Fibroblast of pulmonary artery (primary cell): Measurements from ENCODE around the gene CDSN.
"Not testable (repeated sequence)": the region's sequence is repeated elsewhere in the genome, so short reads cannot be mapped to it uniquely, and the experiment has no call there.

ENCODE experiments used
- DNase-seq: peaks from one replicate; pipeline ENCODE4 v3.0.0-alpha.2; 2010; ENCODE audit warnings: low read depth
- H3K4me3 ChIP-seq: replicated peaks from 2 replicates; pipeline ENCODE4 v1.5.1; 2011; ENCODE audit warnings: low read depth, mild to moderate bottlenecking, control low read depth, low read length, moderate library complexity
- TF ChIP-seq, protein P1 (sequence below): IDR thresholded peaks from 2 replicates; pipeline ENCODE4 v1.5.1; 2011; ENCODE audit warnings: mild to moderate bottlenecking, control low read depth, low read length, inconsistent platforms; ENCODE audit errors: missing control alignments

Gene CDSN, protein sequence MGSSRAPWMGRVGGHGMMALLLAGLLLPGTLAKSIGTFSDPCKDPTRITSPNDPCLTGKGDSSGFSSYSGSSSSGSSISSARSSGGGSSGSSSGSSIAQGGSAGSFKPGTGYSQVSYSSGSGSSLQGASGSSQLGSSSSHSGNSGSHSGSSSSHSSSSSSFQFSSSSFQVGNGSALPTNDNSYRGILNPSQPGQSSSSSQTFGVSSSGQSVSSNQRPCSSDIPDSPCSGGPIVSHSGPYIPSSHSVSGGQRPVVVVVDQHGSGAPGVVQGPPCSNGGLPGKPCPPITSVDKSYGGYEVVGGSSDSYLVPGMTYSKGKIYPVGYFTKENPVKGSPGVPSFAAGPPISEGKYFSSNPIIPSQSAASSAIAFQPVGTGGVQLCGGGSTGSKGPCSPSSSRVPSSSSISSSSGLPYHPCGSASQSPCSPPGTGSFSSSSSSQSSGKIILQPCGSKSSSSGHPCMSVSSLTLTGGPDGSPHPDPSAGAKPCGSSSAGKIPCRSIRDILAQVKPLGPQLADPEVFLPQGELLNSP

DNA sequence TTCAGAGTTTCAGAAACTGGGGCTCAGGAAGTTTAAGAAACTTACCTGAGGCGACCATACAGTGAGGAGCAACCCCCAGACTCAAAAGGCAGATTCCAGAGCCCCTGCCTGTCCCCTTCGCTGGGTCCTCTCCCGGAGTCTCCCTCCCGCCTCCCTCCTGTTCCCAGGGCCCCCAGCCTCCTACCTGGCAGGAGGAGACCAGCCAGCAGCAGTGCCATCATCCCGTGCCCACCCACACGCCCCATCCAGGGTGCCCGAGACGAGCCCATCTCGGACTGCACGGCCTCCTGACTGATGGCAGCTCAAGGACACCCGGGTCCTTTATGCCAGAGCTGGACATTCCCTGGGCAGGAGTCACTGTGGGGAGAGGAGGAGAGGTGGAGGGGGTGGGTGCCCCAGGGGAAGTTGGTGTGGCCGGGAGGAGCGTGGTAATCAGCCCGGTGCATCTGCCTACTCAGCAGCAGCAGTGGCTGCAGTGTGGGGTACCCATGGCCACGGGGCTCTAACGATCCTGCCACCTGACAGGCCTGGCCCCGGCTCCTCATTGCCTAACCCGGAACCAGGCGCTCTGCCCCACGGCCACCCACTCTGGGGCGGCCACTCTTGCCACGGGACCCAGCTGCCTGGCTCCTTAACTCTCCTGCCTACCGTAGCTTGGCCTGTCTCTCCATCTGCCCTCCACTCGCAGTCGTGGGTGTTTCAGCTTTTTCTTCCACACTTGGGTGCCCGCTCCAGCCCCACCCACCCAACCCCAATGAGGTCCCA, at the start of gene CDSN:
Gene CDSN (minus strand): TSS at position 296 of the 765 bp plus-strand sequence. CDS start 27 bp downstream, at position 269.
- DNase-seq, result no peak
- TF ChIP-seq, protein P1, sequence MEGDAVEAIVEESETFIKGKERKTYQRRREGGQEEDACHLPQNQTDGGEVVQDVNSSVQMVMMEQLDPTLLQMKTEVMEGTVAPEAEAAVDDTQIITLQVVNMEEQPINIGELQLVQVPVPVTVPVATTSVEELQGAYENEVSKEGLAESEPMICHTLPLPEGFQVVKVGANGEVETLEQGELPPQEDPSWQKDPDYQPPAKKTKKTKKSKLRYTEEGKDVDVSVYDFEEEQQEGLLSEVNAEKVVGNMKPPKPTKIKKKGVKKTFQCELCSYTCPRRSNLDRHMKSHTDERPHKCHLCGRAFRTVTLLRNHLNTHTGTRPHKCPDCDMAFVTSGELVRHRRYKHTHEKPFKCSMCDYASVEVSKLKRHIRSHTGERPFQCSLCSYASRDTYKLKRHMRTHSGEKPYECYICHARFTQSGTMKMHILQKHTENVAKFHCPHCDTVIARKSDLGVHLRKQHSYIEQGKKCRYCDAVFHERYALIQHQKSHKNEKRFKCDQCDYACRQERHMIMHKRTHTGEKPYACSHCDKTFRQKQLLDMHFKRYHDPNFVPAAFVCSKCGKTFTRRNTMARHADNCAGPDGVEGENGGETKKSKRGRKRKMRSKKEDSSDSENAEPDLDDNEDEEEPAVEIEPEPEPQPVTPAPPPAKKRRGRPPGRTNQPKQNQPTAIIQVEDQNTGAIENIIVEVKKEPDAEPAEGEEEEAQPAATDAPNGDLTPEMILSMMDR, result no peak
- H3K4me3 ChIP-seq, result no peak within 1 kb of the TSS

DNA sequence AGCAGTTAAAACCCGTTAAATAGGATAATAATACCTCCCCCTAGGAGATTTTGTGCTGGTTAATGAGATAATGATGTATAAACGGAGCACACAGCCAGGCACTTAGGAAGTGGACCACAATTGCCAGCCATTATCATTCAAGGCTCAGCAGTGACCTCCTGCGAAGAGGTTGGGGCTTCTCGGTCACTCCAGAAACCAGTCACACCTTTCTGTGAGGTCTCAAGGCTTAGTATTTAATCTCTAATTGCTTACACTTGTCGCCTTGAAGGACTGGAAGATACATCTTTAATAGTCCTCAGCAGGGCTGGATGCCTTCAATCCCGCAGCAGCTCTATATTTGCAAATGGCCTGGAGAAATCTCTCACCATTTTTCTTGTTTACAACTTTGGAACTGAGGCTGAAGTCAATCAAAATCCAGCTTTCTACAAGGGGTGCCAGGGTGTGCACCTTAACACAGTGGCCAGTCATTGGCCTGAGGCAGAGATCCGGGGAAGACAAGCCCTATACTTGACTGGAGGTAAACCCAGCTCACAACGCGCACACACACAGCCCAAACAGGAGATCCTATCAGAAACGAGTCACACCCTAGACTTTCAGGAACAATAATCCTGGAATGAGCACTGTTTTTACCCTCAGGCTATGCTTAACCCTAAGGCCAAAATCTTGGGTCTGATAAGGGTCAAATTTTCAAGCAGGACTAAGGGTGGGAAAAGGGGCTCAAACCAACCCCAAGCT, 49.0 kb upstream of the CDSN start:
- H3K4me3 ChIP-seq, result no peak overlapping the region
- TF ChIP-seq, protein P1, result no peak

DNA sequence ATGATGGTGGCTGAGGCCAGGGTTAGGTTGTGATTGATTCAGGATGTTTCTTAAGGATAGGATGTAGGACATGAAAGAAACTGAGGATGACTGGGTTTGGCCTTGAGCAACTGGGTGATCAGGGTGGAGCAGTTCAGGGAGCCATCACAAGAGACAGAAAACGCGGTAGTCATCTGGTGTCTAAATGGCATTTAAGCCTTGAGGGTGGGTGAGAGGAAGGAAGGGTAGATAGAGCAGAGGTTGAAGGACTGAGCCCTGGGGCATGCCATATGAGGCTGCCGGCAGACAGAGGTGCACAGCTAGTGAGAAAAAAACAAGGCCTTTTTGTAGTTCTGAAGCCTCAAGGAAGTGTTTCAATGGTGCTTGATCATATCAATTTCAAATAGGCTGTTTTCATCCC, 48.4 kb upstream of the CDSN start:
- TF ChIP-seq, protein P1, result no peak

More for the DNA sequence above, 49.0 kb upstream of the CDSN start:
- DNase-seq, result no peak

DNA sequence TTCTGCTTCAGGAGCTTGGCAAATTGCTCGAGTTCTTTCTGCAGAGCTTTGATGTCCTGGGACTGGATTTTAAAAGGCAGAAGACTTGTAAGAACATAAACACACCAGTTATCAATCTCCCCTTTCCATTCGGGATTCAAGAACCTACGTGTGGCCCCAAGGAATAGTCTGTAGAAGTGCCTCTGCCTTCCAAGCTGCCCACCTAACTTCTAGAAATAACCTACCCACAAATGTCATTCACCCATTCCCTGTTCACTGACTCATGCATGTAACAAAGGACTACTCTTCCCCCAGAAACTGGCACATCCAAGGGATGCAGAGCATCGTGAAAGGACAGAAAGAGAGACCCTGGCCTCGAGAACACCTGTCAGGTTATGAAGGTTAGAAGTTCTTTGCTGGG, 45.7 kb upstream of the CDSN start:
- no peak overlapping the region for H3K4me3 ChIP-seq
- TF ChIP-seq, protein P1, result no peak
- DNase-seq, result no peak

More for the DNA sequence above, 48.4 kb upstream of the CDSN start:
- no peak overlapping the region for H3K4me3 ChIP-seq
- DNase-seq, result no peak

DNA sequence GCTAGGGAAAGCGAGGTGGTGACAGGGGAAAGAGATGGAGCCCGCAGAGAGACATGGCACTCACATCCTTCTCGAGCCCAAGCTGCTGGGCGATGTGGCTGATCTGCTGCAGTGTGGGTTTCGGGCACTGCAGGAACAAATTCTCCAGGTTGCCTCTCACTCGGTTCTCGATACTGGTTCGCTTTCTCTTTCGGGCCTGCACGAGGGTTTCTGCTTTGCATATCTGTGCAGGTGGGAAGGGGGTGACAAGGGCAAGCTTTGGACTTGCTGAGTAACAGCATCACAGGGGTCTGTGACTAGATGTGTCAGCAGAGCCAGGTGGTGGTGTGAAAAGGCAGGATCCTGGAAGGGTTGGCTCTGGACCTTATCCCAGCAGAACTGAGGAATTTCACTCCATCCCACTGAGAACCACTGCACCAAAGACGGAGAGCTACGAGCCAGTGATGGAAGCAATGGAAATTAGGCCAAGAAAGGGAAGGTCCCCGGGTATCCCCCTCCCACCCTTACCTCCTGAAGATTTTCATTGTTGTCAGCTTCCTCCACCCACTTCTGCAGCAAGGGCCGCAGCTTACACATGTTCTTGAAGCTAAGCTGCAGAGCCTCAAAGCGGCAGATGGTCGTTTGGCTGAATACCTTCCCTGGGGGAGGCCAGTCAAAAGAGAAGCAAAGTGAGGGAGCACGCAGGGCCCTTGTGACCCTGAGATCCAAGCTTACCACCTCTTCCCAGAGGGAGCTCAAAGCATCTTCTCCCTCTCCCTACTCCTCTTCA, 45.0 kb upstream of the CDSN start:
- DNase-seq, H3K4me3 ChIP-seq: not testable (repeated sequence)

DNA sequence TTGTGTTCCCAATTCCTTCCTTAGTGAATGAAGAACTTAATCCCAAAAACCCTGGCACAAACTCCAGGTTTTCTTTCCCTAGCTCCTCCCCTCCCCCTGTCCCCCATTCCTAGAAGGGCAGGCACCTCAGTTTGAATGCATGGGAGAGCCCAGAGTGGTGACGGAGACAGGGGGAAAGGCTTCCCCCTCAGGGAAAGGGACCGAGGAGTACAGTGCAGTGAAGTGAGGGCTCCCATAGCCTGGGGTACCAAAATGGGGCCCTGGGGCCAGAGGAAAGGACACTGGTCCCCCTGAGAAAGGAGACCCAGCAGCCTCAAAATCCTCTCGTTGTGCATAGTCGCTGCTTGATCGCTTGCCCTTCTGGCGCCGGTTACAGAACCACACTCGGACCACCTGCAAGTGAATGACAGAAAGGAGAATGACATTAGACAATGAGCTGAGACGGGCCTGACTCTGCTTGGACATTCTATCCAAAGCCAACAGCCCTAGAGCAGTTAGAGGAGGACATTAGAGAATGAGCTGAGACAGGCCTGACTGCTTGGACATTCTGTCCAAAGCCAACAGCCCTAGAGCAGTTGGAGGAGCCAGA, 44.3 kb upstream of the CDSN start:
- H3K4me3 ChIP-seq, DNase-seq: not testable (repeated sequence)

DNA sequence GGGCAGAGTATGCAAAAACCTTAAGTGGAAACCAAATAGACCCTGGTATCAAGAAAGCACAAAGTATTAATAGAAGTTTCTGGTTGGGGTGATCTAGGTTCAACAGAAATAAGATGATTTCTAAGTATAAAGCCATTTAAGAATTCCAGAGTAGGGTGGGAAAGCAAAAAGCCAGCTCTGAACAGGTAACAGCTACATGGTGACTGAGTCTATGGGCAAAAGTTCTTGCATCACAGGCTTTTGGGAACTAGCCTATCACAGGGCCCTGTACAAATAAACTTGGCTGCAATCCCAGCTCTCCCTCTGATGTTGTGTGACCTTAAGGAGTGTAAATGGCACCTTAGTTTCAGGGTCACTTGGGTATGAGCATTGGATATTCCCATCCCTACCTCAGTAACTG, 43.7 kb upstream of the CDSN start:
- TF ChIP-seq, protein P1, result no peak
- peak; percentile 28 for DNase-seq
- no peak overlapping the region for H3K4me3 ChIP-seq
